HepG2 (cell line): ENCODE results near the gene MIEF2.

Experiments
- ARNT ChIP-seq: fragments of 450-650 bp; IDR thresholded peaks from 2 replicates; pipeline ENCODE4 v1.6.1; 2017
- CBX1 ChIP-seq: IDR thresholded peaks from one replicate; pipeline ENCODE4 v1.6.1; 2016; ENCODE audit warnings: antibody characterized with exemption, low read depth
- CEBPB ChIP-seq: IDR thresholded peaks from 2 replicates; pipeline ENCODE4 v1.6.1; 2011; ENCODE audit warnings: low read depth, low read length, improper control_type of control experiment, borderline replicate concordance
- CTCF ChIP-seq: sonication (generic); formaldehyde crosslinking; IDR thresholded peaks from 2 replicates; pipeline ENCODE4 v1.5.0; 2020; ENCODE audit warnings: mild to moderate bottlenecking, missing genetic modification reagents, moderate library complexity
- EP300 ChIP-seq, 3 experiments: sonication (generic) in 1 of 3; formaldehyde crosslinking in 1 of 3; IDR thresholded peaks; 2 replicates each; pipeline versions ENCODE4 v1.5.1 to v1.6.1; 2011 to 2020; ENCODE audit warnings: low read depth in 2 of 3, low read length in 2 of 3, borderline replicate concordance in 1 of 3, improper control_type of control experiment in 1 of 3, mild to moderate bottlenecking in 1 of 3, missing genetic modification reagents in 1 of 3, moderate library complexity in 1 of 3
- FIP1L1 ChIP-seq: fragments of 200-400 bp; formaldehyde crosslinking; IDR thresholded peaks from 2 replicates; pipeline ENCODE4 v1.6.1; 2018; ENCODE audit warnings: low read depth, mild to moderate bottlenecking, low read length, moderate library complexity, borderline replicate concordance; ENCODE audit not compliant: insufficient read depth
- HDAC2 ChIP-seq: sonication (generic); formaldehyde crosslinking; IDR thresholded peaks from 2 replicates; pipeline ENCODE4 v1.4.0; 2020; ENCODE audit warnings: missing genetic modification reagents
- IKZF4 ChIP-seq: sonication (generic); formaldehyde crosslinking; IDR thresholded peaks from 2 replicates; pipeline ENCODE4 v1.5.1; 2020; ENCODE audit warnings: borderline replicate concordance, mild to moderate bottlenecking, low read depth, missing genetic modification reagents; ENCODE audit errors: not compliant biosample characterization
- IRF1 ChIP-seq: sonication (generic); formaldehyde crosslinking; IDR thresholded peaks from 2 replicates; pipeline ENCODE4 v1.4.0; 2020; ENCODE audit warnings: low read depth, mild to moderate bottlenecking, missing genetic modification reagents
- MYNN ChIP-seq: sonication (generic); formaldehyde crosslinking; IDR thresholded peaks from 2 replicates; pipeline ENCODE4 v1.4.0; 2020; ENCODE audit warnings: mild to moderate bottlenecking, low read depth, missing genetic modification reagents
- ZNF768 ChIP-seq: sonication (generic); formaldehyde crosslinking; IDR thresholded peaks from 2 replicates; pipeline ENCODE4 v1.4.0; 2020; ENCODE audit warnings: missing genetic modification reagents

- TF ChIP-seq FIP1L1 (no peak), HDAC2 (no peak), ZNF768 (CRISPR knock-in tag) (no peak), MYNN (CRISPR knock-in tag) (no peak), EP300 (IDR thresholded peaks at IDR 0.05; ENCODE audit: low read depth in 2 of 2, low read length in 2 of 2) (no peak), EP300 (CRISPR knock-in tag; IDR thresholded peaks at IDR 0.05; ENCODE audit: borderline replicate concordance) (no peak), ARNT (no peak), CEBPB (no peak), CTCF (CRISPR knock-in tag) (no peak), CBX1 (no peak), IRF1 (no peak), IKZF4 (CRISPR knock-in tag) (no peak)
These were observed 13.4 kb upstream of the MIEF2 start for GRCh38 chr17:18246880-18247612.
